ENCODE results near the gene SPRED1.

DNA sequence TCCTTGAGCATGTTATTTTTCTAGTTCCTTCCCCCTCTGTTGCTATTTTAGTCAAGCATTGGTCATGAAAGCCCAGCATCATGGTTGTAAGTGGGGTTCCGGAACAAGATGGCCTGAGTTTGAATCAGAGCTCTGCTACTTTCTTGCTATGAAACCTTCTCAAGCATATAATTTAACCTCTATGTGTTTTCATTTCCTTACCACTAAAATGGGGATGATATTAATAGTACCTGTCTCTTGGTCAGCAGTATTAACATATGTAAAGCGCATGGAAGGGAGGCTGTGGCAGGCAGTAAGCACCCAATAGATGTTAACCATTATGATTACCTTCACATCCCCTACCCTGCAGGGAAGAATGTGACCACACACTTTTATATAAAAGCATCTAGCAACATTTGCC lies 14.3 kb upstream of the SPRED1 start:
- TF ChIP-seq, protein P1, sequence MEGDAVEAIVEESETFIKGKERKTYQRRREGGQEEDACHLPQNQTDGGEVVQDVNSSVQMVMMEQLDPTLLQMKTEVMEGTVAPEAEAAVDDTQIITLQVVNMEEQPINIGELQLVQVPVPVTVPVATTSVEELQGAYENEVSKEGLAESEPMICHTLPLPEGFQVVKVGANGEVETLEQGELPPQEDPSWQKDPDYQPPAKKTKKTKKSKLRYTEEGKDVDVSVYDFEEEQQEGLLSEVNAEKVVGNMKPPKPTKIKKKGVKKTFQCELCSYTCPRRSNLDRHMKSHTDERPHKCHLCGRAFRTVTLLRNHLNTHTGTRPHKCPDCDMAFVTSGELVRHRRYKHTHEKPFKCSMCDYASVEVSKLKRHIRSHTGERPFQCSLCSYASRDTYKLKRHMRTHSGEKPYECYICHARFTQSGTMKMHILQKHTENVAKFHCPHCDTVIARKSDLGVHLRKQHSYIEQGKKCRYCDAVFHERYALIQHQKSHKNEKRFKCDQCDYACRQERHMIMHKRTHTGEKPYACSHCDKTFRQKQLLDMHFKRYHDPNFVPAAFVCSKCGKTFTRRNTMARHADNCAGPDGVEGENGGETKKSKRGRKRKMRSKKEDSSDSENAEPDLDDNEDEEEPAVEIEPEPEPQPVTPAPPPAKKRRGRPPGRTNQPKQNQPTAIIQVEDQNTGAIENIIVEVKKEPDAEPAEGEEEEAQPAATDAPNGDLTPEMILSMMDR (IDR thresholded peaks at IDR 0.05): no peak
- no peak for TF ChIP-seq EZH2 (IDR thresholded peaks at IDR 0.05; ENCODE audit: borderline replicate concordance, insufficient read depth, low read depth, low read length, poor library complexity, severe bottlenecking)
